NCI-H2227 (cell line): Measurements from ENCODE around the gene DAZAP1.
"Not testable (repeated sequence)": the region's sequence is repeated elsewhere in the genome, so short reads cannot be mapped to it uniquely, and the experiment has no call there.

Experiments used
- DNase-seq: peaks from one replicate; lab custom pipeline; 2025; ENCODE audit not compliant: unreplicated experiment; lab: John Stamatoyannopoulos, UW

Gene DAZAP1

GRCh38 chr19:1410136-1410786, 2.9 kb downstream of the DAZAP1 start:
- no peak for DNase-seq

DNA sequence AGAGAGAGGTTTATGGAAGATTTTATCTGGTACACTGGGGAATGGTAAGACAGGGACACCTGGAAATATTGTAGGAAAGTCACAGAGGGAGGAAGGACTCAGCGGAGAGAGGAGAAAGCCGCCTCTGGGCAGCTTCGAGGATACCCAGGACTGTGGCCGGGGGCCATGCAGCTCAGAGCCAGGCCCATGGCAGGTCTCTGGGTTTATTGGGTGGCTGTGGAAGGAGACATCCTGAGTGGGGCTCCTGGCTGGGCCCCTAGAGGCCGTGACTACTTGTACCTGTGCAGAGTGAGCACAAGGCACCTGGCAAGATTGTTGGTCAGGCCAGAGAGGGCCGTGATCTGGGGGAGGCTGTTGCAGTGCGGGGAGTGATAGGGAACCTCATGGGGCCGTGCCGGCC, 3.4 kb downstream of the DAZAP1 start:
- DNase-seq, result no peak

DNA sequence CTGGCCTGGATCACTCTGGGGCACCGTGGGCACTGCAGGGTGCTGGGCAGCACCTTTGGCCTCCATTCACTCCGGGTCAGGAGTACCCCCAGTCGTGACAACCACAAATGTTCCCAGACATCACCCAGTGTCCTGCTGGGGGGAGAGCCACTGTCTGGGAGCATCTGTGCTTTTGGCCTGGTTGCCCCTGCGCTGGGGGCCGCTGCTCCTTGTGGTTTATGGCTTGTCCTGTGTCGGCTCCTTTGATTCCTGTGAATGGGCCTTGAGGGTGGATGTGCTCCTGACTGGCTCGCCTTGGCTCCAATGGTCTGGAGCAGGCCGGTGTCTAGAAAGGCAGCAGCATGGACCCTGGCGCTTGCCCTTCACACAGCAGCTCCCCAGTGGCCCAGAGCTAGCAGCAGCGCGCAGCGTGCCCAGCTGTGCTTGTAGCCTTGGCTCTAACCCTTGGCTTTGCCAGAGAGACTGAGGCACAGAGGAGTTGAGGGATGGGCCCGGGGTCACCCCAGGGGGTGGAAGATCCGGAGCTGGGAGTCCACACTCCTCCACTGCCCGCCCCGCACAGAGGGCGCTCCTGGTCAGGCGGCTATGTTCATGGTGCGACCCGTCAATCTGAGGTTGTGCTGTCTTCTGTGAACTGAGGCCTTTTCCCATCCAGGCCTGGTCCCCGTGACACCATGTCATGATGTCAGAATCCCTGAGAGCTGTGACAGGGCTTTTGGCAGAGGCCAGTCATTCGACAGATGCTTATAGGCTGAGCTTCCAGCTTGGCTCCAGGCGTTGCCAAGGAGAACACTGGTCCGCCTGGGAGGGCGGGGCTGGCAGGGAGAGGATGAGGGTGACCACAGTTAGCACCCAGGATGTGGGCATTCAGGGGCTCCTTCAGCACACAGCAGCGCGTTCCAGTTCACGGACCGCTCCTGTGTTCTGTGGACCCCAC, 4.1 kb downstream of the DAZAP1 start:
- DNase-seq, result no peak

DNA sequence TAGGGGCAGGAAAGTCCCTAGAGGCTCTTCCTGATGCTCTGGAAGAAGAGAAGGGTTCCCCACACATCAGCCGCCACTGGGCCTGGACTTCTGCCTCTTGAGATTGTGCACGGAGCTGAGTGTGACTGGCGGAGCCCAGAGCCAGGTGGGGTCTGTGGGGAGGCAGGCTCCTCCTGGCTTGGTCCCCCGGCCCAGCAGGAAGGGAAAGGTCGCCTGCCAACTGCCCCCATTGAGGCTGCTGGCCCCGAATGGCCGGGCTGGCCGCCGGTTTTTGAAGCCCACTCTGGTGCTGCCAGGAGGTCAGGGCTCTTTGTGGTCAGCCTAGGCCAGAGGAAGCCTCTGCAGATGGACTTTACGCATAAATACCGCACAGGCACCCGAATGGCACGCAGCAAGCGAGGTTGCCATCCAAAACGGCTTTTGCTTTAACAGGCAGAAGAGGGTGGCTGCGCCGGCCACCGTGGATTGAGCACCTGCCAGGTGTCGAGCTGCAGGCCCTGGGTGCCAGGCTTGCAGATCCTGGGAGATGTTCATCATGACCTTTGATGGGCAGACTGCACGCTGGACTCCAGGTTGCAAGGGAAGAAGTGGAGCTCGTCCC, 5.0 kb downstream of the DAZAP1 start:
- no peak for DNase-seq

- DNase-seq, result no peak
Observed at GRCh38 chr19:1412995-1413800, 5.8 kb downstream of the DAZAP1 start.

GRCh38 chr19:1416014-1416841, 8.8 kb downstream of the DAZAP1 start:
- DNase-seq, result no peak

GRCh38 chr19:1417145-1417544, 9.8 kb downstream of the DAZAP1 start:
- DNase-seq, result no peak

DNA sequence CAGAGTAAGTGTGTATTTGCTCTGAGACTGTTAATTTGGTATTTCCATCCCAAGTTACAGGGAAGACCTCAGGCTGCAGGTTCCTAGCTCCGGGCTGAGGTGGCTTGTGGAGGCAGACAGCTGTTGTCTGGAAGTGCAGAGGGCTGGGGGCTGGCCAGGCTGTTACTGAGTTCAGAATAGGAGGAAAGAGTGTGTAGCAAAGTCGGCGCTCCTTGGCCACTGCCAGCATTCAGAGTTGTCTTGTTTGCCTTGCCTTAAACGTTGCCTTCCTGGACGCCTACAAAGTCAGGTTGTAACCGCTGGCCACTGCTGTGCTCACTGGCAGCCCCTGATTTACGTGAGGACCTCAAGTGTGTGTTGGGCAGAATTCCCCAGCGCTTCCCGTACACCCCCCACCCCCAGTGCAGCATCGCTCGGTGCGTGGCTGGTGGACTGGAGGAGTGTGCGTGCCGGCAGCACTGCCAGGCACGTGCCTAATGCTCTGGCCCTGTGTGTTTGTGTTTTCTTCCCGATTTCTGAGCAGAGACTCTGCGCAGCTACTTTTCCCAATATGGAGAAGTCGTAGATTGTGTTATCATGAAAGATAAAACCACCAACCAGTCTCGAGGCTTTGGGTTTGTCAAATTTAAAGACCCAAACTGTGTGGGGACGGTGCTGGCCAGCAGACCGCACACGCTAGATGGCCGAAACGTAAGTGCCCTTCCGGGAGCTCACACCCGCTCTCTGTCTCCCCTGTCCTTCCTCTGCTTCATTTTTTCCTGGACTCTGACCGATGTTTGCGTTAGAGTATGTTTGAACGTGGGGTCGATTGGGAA, 10.5 kb downstream of the DAZAP1 start:
- no peak for DNase-seq

- DNase-seq, result no peak
Observed at GRCh38 chr19:1418496-1418775, 11.1 kb downstream of the DAZAP1 start.

DNA sequence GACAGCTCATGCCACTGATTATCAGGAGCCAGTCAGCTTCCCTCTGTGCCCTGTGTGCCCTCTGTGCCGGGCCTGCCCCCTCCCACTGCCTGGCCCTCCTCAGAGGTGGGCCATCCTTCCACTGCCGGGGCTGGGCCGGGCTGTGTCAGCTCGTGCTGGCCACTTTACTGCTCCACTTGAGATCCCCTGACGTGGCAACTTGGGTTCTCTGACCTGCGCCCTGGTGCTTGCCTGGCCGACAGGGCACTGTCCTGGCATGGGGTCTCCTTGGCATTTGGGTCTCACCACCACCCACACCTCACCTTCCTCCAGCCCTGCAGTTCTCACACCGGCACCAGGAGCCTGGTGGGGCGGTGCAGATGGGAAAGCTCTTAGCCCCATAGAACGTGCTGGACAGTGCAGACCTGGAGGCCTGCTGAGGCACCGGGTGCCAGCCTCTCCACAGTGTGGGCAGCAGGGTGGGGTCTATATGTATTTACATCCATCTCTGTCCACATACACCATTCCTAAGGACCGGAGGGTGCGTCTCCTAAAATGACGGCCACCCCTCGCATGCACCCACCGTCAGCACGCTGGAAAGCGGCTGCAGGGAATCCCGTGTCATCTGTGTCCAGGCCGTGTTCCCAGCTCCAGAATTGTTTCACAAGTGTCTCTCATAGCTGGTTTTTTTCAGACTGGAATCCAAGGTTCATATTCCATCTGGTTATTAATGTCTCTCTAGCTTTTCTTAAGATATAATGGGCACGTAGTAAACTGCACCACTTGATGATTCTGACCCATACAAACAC, 11.8 kb downstream of the DAZAP1 start:
- DNase-seq, result no peak

DNA sequence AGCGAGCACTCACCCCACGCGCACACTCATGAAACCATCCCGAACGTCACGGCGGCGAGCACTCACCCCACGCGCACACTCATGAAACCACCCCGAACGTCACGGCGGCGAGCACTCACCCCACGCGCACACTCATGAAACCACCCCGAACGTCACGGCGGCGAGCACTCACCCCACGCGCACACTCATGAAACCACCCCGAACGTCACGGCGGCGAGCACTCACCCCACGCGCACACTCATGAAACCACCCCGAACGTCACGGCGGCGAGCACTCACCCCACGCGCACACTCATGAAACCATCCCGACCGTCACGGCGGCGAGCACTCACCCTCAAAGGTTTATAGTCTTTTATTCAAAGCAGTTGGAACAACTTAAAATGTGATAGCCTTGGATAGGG, 12.7 kb downstream of the DAZAP1 start:
- DNase-seq, result not testable (repeated sequence)

DNA sequence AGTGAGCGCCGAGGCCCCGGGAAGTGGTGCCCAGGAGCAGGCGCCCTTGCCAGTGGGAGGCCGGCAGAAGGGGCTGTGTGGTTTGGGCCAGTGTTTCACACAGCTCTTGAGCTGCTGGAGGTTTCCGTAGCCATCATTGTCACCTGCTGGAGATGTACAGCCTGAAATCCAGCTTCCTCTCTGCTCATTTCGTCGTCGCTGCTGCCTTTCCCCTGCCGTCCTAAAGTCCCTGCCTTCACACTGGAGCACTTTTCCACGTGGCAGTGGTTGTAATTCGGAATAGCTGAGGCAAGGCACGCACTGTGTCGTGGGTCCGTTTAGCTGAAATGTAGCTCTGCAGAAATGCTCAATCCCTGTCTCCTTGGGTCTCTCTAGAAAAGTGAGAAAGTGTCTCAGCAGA, 13.2 kb downstream of the DAZAP1 start:
- no peak for DNase-seq

- no peak for DNase-seq
Observed at GRCh38 chr19:1421218-1421957, 14.0 kb downstream of the DAZAP1 start.

- DNase-seq, result no peak
Observed at GRCh38 chr19:1421958-1422305, 14.5 kb downstream of the DAZAP1 start.

GRCh38 chr19:1422360-1422759, 15.0 kb downstream of the DAZAP1 start:
- no peak for DNase-seq

DNA sequence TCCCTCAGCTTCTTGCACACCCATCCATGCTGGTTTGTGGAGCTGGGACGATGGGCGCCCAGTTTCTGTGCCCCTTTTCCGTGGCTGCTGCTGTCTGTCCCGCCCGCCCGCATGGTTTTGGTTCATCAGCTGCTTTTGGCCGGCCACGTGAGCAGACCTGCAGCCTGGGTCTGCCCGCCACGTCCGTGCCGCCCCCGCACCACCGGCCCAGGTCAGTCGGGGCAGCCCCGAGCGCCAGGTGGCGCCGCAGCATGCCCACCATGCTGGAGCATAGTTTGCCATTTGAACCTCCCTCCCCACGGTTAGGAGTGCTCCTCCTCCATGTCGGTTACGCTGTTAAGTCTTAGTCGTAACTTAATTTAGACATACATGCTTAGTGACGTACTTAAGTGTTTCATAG, 15.6 kb downstream of the DAZAP1 start:
- no peak for DNase-seq

GRCh38 chr19:1423436-1424191, 16.2 kb downstream of the DAZAP1 start:
- DNase-seq, result no peak
